NCI-H82 treated with DMSO at 0.1 percent for 48 hours (cell line): ENCODE results near the gene SLC22A7.
"Not testable (repeated sequence)": the region's sequence is repeated elsewhere in the genome, so short reads cannot be mapped to it uniquely, and the experiment has no call there.

ENCODE experiments used
- DNase-seq: peaks from one replicate; lab custom pipeline; 2025; ENCODE audit not compliant: unreplicated experiment; lab: John Stamatoyannopoulos, UW

Gene SLC22A7

GRCh38 chr6:43299338-43300293 is 1.6 kb downstream of the SLC22A7 start:
- no peak for DNase-seq

GRCh38 chr6:43301081-43301870 is 3.2 kb downstream of the SLC22A7 start:
- DNase-seq: no peak

- DNase-seq: no peak
Observed at GRCh38 chr6:43302126-43302525, 4.1 kb downstream of the SLC22A7 start.

- not testable (repeated sequence) for DNase-seq
Observed at GRCh38 chr6:43303006-43303405, 4.9 kb downstream of the SLC22A7 start.

GRCh38 chr6:43303751-43304331 is 5.8 kb downstream of the SLC22A7 start:
- DNase-seq: no peak

- no peak for DNase-seq
Observed at GRCh38 chr6:43304361-43304760, 6.3 kb downstream of the SLC22A7 start.

- DNase-seq: no peak
Observed at GRCh38 chr6:43304882-43305281, 6.8 kb downstream of the SLC22A7 start.

GRCh38 chr6:43306086-43306485 is 8.0 kb downstream of the SLC22A7 start:
- DNase-seq: no peak

GRCh38 chr6:43307451-43308100 is 9.5 kb downstream of the SLC22A7 start:
- DNase-seq: no peak

GRCh38 chr6:43308101-43308989 is 10.3 kb downstream of the SLC22A7 start, which contains the start of gene CRIP3:
CRIP3 (minus strand) TSS chr6:43308826; CDS start chr6:43308792, 34 bp downstream.
- DNase-seq: no peak

GRCh38 chr6:43308990-43309477 is 11.0 kb downstream of the SLC22A7 start:
- no peak for DNase-seq

GRCh38 chr6:43310134-43310533 is 12.1 kb downstream of the SLC22A7 start:
- DNase-seq: no peak

GRCh38 chr6:43310624-43311023 is 12.6 kb downstream of the SLC22A7 start:
- no peak for DNase-seq

GRCh38 chr6:43311666-43312065 is 13.6 kb downstream of the SLC22A7 start:
- no peak for DNase-seq

- DNase-seq: no peak
Observed at GRCh38 chr6:43313813-43314212, 15.8 kb downstream of the SLC22A7 start.

GRCh38 chr6:43318011-43318410 is 20.0 kb downstream of the SLC22A7 start:
- no peak for DNase-seq

GRCh38 chr6:43325876-43326275 is 27.8 kb downstream of the SLC22A7 start:
- DNase-seq: no peak

GRCh38 chr6:43328528-43328927 is 30.5 kb downstream of the SLC22A7 start:
- DNase-seq: no peak

- no peak for DNase-seq
Observed at GRCh38 chr6:43331470-43331869, 33.4 kb downstream of the SLC22A7 start.

- no peak for DNase-seq
Observed at GRCh38 chr6:43331891-43332290, 33.8 kb downstream of the SLC22A7 start.
